MM.1S (cell line): ENCODE results near the gene CEP85.

Source experiments
- DNase-seq: peaks from one replicate; pipeline ENCODE4 v3.0.0-alpha.2; 2015
- H2AFZ ChIP-seq: fragments of 300-600 bp; sonication (generic); 2 replicates; pipeline ENCODE4 v1.6.0; 2016; ENCODE audit warnings: antibody characterized with exemption, low read length
- H3F3A ChIP-seq: fragments of 300-600 bp; sonication (generic); 2 replicates; pipeline ENCODE4 v1.6.1; 2016; ENCODE audit warnings: mild to moderate bottlenecking, antibody characterized with exemption, low read length, moderate library complexity, mixed read lengths; ENCODE audit not compliant: insufficient read depth
- H3K27ac ChIP-seq: fragments of 300-600 bp; sonication (generic); 2 replicates; pipeline ENCODE4 v1.5.1; 2016; ENCODE audit warnings: mild to moderate bottlenecking, low read length
- H3K27me3 ChIP-seq: fragments of 300-600 bp; sonication (generic); replicated peaks from 2 replicates; pipeline ENCODE4 v1.6.0; 2016; ENCODE audit warnings: low read length; ENCODE audit not compliant: insufficient read depth
- H3K36me3 ChIP-seq: fragments of 300-600 bp; sonication (generic); replicated peaks from 2 replicates; pipeline ENCODE4 v1.6.1; 2016; ENCODE audit warnings: mild to moderate bottlenecking, low read length, mixed read lengths; ENCODE audit not compliant: insufficient read depth
- H3K4me1 ChIP-seq: fragments of 300-600 bp; sonication (generic); 2 replicates; pipeline ENCODE4 v1.6.1; 2016; ENCODE audit warnings: low read length, mixed read lengths
- H3K4me2 ChIP-seq: fragments of 300-600 bp; sonication (generic); 2 replicates; pipeline ENCODE4 v1.6.0; 2016; ENCODE audit warnings: low read depth, low read length
- H3K4me3 ChIP-seq: fragments of 300-600 bp; sonication (generic); 2 replicates; pipeline ENCODE4 v1.5.1; 2016; ENCODE audit warnings: low read length, mixed read lengths
- H3K79me2 ChIP-seq: fragments of 300-600 bp; sonication (generic); 2 replicates; pipeline ENCODE4 v1.6.1; 2016; ENCODE audit warnings: mixed run types, low read length, mixed read lengths
- H3K9ac ChIP-seq: fragments of 300-600 bp; sonication (generic); 2 replicates; pipeline ENCODE4 v1.6.1; 2016; ENCODE audit warnings: low read length, mixed read lengths
- H3K9me2 ChIP-seq: fragments of 300-600 bp; sonication (generic); replicated peaks from 2 replicates; pipeline ENCODE4 v1.6.1; 2016; ENCODE audit warnings: mild to moderate bottlenecking, low read length, mixed read lengths; ENCODE audit not compliant: insufficient read depth
- H3K9me3 ChIP-seq: fragments of 300-600 bp; sonication (generic); replicated peaks from 2 replicates; pipeline ENCODE4 v1.6.1; 2016; ENCODE audit warnings: mild to moderate bottlenecking, low read length, mixed read lengths; ENCODE audit not compliant: insufficient read depth
- H4K20me1 ChIP-seq: fragments of 300-600 bp; sonication (generic); 2 replicates; pipeline ENCODE4 v1.6.1; 2016; ENCODE audit warnings: mild to moderate bottlenecking, low read length, moderate library complexity, mixed read lengths; ENCODE audit not compliant: insufficient read depth
- CTCF ChIP-seq: fragments of 300-600 bp; sonication (generic); IDR thresholded peaks from 2 replicates; pipeline ENCODE4 v1.5.1; 2016; ENCODE audit warnings: antibody characterized with exemption, low read length, mixed read lengths
- EZH2 ChIP-seq: fragments of 300-600 bp; sonication (generic); optimal IDR thresholded peaks from 2 replicates; pipeline ENCODE3; 2017; ENCODE audit warnings: low read depth, mild to moderate bottlenecking, antibody characterized with exemption, low read length, mixed read lengths
- EZH2phosphoT487 ChIP-seq: fragments of 300-600 bp; sonication (generic); IDR thresholded peaks from 2 replicates; pipeline ENCODE4 v1.6.1; 2018; ENCODE audit warnings: antibody characterized with exemption, low read length

Gene CEP85

GRCh38 chr1:26259578-26259977 is 25.6 kb downstream of the CEP85 start:
- Histone ChIP-seq H3K4me1 (peaks cover under 1% of the 10 kb centered on the region), H3K4me3 (no peak overlapping the region), H3K9me2 (no peaks in the 10 kb centered on the region), H3K9me3 (no peaks in the 10 kb centered on the region), H3K36me3 (peaks cover 18% of the 10 kb centered on the region), H3K4me2 (no peak overlapping the region), H3K9ac (no peak overlapping the region), H3F3A (no peaks in the 10 kb centered on the region), H3K27me3 (no peaks in the 10 kb centered on the region), H4K20me1 (no peaks in the 10 kb centered on the region), H3K27ac (no peak overlapping the region), H3K79me2 (peaks cover 22% of the 10 kb centered on the region), H2AFZ (no peak overlapping the region)
- no peak for TF ChIP-seq EZH2phosphoT487
- TF ChIP-seq EZH2, result no peak
- no peak for TF ChIP-seq CTCF
- DNase-seq, result no peak

- Histone ChIP-seq H4K20me1 (no peaks in the 10 kb centered on the region), H3K9ac (no peak overlapping the region), H3K4me2 (no peak overlapping the region), H3K36me3 (peaks cover 5% of the 10 kb centered on the region; the same call in 1 of the 2 replicates), H3K4me3 (no peak overlapping the region), H3K9me2 (no peaks in the 10 kb centered on the region), H3K4me1 (no peaks in the 10 kb centered on the region), H3K27ac (no peak overlapping the region), H2AFZ (no peak overlapping the region), H3F3A (no peaks in the 10 kb centered on the region), H3K79me2 (no peaks in the 10 kb centered on the region), H3K27me3 (no peaks in the 10 kb centered on the region), H3K9me3 (no peaks in the 10 kb centered on the region)
- DNase-seq, result no peak
- TF ChIP-seq EZH2phosphoT487 (no peak), EZH2 (no peak), CTCF (no peak)
Observed at GRCh38 chr1:26263212-26263611, 29.2 kb downstream of the CEP85 start.

- Histone ChIP-seq H3F3A (no peaks in the 10 kb centered on the region), H3K9me3 (no peaks in the 10 kb centered on the region), H3K4me1 (no peaks in the 10 kb centered on the region), H3K4me2 (no peak overlapping the region), H3K27me3 (no peaks in the 10 kb centered on the region), H3K79me2 (no peaks in the 10 kb centered on the region), H3K4me3 (no peak overlapping the region), H4K20me1 (no peaks in the 10 kb centered on the region), H3K27ac (no peak overlapping the region), H2AFZ (no peak overlapping the region), H3K36me3 (no peaks in the 10 kb centered on the region; the same call in 1 of the 2 replicates), H3K9ac (no peak overlapping the region), H3K9me2 (no peaks in the 10 kb centered on the region)
- TF ChIP-seq EZH2, result no peak
- no peak for TF ChIP-seq EZH2phosphoT487
- TF ChIP-seq CTCF, result no peak
- no peak for DNase-seq
Observed at GRCh38 chr1:26265405-26265804, 31.4 kb downstream of the CEP85 start.
